Neural progenitor cell (in vitro differentiated cells): Measurements from ENCODE around the gene NCOA3.

ENCODE experiments used
- EZH2 ChIP-seq: fragments of 200-600 bp; sonication (generic); IDR thresholded peaks from 2 replicates; pipeline ENCODE4 v1.6.1; 2017; ENCODE audit warnings: antibody characterized with exemption, mild to moderate bottlenecking, moderate library complexity
- TF ChIP-seq, protein P1 (sequence below): fragments of 200-600 bp; sonication (generic); IDR thresholded peaks from 2 replicates; pipeline ENCODE4 v1.5.1; 2017; ENCODE audit warnings: antibody characterized with exemption, mild to moderate bottlenecking

GRCh38 chr20:47698142-47698541 lies 196.5 kb downstream of the NCOA3 start:
- TF ChIP-seq, protein P1, sequence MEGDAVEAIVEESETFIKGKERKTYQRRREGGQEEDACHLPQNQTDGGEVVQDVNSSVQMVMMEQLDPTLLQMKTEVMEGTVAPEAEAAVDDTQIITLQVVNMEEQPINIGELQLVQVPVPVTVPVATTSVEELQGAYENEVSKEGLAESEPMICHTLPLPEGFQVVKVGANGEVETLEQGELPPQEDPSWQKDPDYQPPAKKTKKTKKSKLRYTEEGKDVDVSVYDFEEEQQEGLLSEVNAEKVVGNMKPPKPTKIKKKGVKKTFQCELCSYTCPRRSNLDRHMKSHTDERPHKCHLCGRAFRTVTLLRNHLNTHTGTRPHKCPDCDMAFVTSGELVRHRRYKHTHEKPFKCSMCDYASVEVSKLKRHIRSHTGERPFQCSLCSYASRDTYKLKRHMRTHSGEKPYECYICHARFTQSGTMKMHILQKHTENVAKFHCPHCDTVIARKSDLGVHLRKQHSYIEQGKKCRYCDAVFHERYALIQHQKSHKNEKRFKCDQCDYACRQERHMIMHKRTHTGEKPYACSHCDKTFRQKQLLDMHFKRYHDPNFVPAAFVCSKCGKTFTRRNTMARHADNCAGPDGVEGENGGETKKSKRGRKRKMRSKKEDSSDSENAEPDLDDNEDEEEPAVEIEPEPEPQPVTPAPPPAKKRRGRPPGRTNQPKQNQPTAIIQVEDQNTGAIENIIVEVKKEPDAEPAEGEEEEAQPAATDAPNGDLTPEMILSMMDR, result no peak
- TF ChIP-seq EZH2, result no peak
